ENCODE results near the gene WDR35.

DNA sequence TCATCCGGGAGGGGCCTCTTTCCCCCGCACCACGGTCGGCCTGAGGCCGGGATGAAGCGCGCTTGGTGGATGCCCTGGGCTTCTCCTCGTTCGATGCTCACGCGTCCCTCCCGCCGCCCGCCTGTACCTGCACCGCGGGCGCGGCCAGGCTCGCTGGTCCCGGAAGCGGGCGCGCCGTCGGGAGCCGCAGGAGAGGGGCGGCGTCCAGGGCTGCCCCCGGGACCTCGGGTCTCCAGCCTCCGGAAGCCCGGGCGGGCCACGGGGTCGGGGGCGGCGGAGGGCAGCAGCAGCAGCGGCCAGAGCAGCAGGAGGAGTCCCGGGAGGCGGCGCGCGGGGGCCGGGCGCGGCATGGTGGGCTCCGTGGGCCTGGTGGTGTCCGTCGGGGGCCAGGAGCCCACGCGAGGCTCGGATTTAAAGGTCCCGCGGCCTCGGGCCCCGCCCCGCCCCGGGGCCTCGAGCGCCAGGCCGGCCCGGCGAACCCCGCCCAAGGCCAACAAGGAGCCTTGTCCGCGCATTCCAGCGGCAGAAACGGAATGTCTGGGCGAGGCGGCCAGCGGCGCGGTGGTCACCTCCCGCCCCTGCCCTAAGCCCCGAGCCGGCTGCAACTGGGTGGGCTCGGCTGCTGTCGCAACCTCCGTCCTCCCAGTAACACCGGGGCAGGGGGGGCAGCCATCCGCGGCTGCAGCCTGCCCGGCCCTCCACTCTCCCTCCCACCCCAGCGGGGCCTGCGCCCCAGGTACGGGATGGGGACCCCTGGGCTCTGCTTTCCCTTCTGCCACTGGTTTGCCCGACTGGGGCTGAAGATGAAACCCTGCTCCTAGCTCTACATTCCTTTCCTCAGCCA, 22.6 kb upstream of the WDR35 start, which contains the start of gene MATN3:
- TF ChIP-seq CTCF (IDR thresholded peaks at IDR 0.05) (no peak), POLR2AphosphoS5 (IDR thresholded peaks at IDR 0.05) (no peak), EP300 (IDR thresholded peaks at IDR 0.05) (no peak), POLR2A (IDR thresholded peaks at IDR 0.05) (no peak)

All from suprapubic skin (tissue), 4 donors.